Sigmoid colon (tissue), 4 donors: ENCODE results near the gene CAB39L.
A peak's percentile ranks its signal among the peaks of the same experiment; 100 is the strongest.

Experiments used
- CTCF ChIP-seq, 4 experiments: fragments of 450-650 bp in 3 of 4; fragments of 200-600 bp in 1 of 4; IDR thresholded peaks; one replicate each; pipeline ENCODE4 v1.5.1; 2016 to 2019; ENCODE audit warnings: antibody characterized with exemption in 4 of 4, mild to moderate bottlenecking in 3 of 4, moderate library complexity in 2 of 4
- POLR2A ChIP-seq, 2 donors: fragments of 450-650 bp; IDR thresholded peaks; one replicate each; pipeline ENCODE4 v1.6.1; 2016; ENCODE audit warnings: antibody characterized with exemption in 2 of 2, mild to moderate bottlenecking in 2 of 2, moderate library complexity in 2 of 2
- POLR2AphosphoS5 ChIP-seq, 4 donors: sonication (generic); formaldehyde crosslinking; IDR thresholded peaks; one replicate each; pipeline ENCODE4 v1.6.1; 2017; ENCODE audit warnings: antibody characterized with exemption in 4 of 4

GRCh38 chr13:49300276-49300675 is 143.6 kb downstream of the CAB39L start:
- TF ChIP-seq CTCF (IDR thresholded peaks at IDR 0.05), result no peak
- TF ChIP-seq POLR2A (IDR thresholded peaks at IDR 0.05), result no peak
- TF ChIP-seq POLR2AphosphoS5 (IDR thresholded peaks at IDR 0.05), result peak in 1 of 4 donors; percentile 2
